ENCODE data around the gene CHRNG. TPM values are rescaled to one million over a fixed set of nuclear protein-coding genes. Genes with fewer than 3 reads are reported as not detected.

The CHRNG gene
- total and polyA plus RNA-seq, 2 experiments from 2014 or later = not detected

DNA sequence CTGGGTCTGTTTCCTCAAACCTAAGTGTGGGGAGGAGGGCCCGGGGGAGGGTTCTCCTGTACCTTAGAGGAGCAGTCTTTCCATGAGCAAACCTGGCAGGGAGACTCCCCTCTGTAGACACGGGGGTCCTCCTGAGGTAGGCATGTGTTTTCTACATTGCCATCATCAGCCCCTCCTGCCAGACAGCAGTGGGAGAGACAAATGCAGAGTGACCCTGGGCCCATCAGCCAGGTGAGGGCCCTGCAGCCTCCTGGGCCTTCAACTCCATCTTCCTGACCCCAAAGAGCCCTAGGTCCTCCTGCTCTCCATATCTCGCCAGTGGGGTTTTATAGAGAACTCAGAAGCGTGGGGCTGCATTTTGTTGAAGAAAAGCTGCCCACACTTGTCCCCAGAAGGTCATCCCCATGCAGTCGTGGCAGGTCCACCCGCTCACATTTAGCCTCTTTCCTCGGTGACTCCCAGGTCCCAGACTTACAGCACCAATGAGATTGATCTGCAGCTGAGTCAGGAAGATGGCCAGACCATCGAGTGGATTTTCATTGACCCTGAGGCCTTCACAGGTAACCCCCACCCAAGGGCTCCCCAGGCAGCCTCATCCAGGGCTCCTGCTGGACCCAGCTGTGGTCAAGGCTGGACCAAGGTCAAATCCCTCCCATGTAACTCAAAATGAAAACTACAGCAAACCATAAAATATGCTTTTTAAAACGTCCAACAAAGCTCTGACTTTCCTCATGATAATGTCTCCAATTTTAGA lies 2.6 kb downstream of the CHRNG start:
- Histone ChIP-seq H2AFZ (no peak overlapping the region), H3K4me2 (no peak overlapping the region), H3K4me3 (no peak overlapping the region), H3K36me3 (ENCODE audit: insufficient read depth) (no peaks in the 10 kb centered on the region), H3K4me1 (ENCODE audit: insufficient read depth) (peaks cover 4% of the 10 kb centered on the region; the same call in 1 of the 2 replicates), H3K79me2 (replicated peaks; ENCODE audit: insufficient read depth) (peaks cover 7% of the 10 kb centered on the region), H3F3A (replicated peaks; ENCODE audit: low read depth) (no peaks in the 10 kb centered on the region), H3K27me3 (ENCODE audit: insufficient read depth) (no peaks in the 10 kb centered on the region), H3K27ac (ENCODE audit: low read depth) (no peak overlapping the region), H3K9me2 (ENCODE audit: insufficient read depth) (no peaks in the 10 kb centered on the region), H4K20me1 (replicated peaks; ENCODE audit: insufficient read depth) (no peaks in the 10 kb centered on the region)
- H3K4me1 Mint-ChIP-seq = peaks cover 25% of the 10 kb centered on the region
- H3K27ac Mint-ChIP-seq = no peak overlapping the region
- TF ChIP-seq JUNB (IDR thresholded peaks at IDR 0.05; ENCODE audit: unreplicated experiment) = no peak
- TF ChIP-seq CREB1 (CRISPR knock-in tag; IDR thresholded peaks at IDR 0.05; ENCODE audit: low read depth) = no peak
- TF ChIP-seq ZNF114 (CRISPR knock-in tag; IDR thresholded peaks at IDR 0.05) = no peak
- TF ChIP-seq EZH2 (IDR thresholded peaks at IDR 0.05; ENCODE audit: low read depth, unreplicated experiment) = no peak
- TF ChIP-seq, protein P1, sequence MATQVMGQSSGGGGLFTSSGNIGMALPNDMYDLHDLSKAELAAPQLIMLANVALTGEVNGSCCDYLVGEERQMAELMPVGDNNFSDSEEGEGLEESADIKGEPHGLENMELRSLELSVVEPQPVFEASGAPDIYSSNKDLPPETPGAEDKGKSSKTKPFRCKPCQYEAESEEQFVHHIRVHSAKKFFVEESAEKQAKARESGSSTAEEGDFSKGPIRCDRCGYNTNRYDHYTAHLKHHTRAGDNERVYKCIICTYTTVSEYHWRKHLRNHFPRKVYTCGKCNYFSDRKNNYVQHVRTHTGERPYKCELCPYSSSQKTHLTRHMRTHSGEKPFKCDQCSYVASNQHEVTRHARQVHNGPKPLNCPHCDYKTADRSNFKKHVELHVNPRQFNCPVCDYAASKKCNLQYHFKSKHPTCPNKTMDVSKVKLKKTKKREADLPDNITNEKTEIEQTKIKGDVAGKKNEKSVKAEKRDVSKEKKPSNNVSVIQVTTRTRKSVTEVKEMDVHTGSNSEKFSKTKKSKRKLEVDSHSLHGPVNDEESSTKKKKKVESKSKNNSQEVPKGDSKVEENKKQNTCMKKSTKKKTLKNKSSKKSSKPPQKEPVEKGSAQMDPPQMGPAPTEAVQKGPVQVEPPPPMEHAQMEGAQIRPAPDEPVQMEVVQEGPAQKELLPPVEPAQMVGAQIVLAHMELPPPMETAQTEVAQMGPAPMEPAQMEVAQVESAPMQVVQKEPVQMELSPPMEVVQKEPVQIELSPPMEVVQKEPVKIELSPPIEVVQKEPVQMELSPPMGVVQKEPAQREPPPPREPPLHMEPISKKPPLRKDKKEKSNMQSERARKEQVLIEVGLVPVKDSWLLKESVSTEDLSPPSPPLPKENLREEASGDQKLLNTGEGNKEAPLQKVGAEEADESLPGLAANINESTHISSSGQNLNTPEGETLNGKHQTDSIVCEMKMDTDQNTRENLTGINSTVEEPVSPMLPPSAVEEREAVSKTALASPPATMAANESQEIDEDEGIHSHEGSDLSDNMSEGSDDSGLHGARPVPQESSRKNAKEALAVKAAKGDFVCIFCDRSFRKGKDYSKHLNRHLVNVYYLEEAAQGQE (IDR thresholded peaks at IDR 0.05; ENCODE audit: unreplicated experiment) = no peak
- no peak for TF ChIP-seq ZNF331 (CRISPR knock-in tag; IDR thresholded peaks at IDR 0.05; ENCODE audit: low read depth)
- no peak for TF ChIP-seq EZH2phosphoT487 (IDR thresholded peaks at IDR 0.05; ENCODE audit: unreplicated experiment)
- no peak for TF ChIP-seq NANOG (IDR thresholded peaks at IDR 0.05; ENCODE audit: borderline replicate concordance)
- TF ChIP-seq, protein P2, sequence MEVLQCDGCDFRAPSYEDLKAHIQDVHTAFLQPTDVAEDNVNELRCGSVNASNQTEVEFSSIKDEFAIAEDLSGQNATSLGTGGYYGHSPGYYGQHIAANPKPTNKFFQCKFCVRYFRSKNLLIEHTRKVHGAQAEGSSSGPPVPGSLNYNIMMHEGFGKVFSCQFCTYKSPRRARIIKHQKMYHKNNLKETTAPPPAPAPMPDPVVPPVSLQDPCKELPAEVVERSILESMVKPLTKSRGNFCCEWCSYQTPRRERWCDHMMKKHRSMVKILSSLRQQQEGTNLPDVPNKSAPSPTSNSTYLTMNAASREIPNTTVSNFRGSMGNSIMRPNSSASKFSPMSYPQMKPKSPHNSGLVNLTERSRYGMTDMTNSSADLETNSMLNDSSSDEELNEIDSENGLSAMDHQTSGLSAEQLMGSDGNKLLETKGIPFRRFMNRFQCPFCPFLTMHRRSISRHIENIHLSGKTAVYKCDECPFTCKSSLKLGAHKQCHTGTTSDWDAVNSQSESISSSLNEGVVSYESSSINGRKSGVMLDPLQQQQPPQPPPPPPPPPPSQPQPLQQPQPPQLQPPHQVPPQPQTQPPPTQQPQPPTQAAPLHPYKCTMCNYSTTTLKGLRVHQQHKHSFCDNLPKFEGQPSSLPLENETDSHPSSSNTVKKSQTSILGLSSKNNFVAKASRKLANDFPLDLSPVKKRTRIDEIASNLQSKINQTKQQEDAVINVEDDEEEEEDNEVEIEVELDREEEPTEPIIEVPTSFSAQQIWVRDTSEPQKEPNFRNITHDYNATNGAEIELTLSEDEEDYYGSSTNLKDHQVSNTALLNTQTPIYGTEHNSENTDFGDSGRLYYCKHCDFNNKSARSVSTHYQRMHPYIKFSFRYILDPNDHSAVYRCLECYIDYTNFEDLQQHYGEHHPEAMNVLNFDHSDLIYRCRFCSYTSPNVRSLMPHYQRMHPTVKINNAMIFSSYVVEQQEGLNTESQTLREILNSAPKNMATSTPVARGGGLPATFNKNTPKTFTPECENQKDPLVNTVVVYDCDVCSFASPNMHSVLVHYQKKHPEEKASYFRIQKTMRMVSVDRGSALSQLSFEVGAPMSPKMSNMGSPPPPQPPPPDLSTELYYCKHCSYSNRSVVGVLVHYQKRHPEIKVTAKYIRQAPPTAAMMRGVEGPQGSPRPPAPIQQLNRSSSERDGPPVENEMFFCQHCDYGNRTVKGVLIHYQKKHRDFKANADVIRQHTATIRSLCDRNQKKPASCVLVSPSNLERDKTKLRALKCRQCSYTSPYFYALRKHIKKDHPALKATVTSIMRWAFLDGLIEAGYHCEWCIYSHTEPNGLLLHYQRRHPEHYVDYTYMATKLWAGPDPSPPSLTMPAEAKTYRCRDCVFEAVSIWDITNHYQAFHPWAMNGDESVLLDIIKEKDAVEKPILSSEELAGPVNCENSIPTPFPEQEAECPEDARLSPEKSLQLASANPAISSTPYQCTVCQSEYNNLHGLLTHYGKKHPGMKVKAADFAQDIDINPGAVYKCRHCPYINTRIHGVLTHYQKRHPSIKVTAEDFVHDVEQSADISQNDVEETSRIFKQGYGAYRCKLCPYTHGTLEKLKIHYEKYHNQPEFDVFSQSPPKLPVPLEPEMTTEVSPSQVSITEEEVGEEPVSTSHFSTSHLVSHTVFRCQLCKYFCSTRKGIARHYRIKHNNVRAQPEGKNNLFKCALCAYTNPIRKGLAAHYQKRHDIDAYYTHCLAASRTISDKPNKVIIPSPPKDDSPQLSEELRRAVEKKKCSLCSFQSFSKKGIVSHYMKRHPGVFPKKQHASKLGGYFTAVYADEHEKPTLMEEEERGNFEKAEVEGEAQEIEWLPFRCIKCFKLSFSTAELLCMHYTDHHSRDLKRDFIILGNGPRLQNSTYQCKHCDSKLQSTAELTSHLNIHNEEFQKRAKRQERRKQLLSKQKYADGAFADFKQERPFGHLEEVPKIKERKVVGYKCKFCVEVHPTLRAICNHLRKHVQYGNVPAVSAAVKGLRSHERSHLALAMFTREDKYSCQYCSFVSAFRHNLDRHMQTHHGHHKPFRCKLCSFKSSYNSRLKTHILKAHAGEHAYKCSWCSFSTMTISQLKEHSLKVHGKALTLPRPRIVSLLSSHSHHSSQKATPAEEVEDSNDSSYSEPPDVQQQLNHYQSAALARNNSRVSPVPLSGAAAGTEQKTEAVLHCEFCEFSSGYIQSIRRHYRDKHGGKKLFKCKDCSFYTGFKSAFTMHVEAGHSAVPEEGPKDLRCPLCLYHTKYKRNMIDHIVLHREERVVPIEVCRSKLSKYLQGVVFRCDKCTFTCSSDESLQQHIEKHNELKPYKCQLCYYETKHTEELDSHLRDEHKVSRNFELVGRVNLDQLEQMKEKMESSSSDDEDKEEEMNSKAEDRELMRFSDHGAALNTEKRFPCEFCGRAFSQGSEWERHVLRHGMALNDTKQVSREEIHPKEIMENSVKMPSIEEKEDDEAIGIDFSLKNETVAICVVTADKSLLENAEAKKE (CRISPR knock-in tag; IDR thresholded peaks at IDR 0.05) = no peak
- TF ChIP-seq, protein P3, sequence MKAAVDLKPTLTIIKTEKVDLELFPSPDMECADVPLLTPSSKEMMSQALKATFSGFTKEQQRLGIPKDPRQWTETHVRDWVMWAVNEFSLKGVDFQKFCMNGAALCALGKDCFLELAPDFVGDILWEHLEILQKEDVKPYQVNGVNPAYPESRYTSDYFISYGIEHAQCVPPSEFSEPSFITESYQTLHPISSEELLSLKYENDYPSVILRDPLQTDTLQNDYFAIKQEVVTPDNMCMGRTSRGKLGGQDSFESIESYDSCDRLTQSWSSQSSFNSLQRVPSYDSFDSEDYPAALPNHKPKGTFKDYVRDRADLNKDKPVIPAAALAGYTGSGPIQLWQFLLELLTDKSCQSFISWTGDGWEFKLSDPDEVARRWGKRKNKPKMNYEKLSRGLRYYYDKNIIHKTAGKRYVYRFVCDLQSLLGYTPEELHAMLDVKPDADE (IDR thresholded peaks at IDR 0.05) = no peak
- TF ChIP-seq POLR2AphosphoS5 (IDR thresholded peaks at IDR 0.05; ENCODE audit: low read depth) = no peak
- TF ChIP-seq STAT1 (IDR thresholded peaks at IDR 0.05; ENCODE audit: unreplicated experiment) = no peak
- TF ChIP-seq, protein P4, sequence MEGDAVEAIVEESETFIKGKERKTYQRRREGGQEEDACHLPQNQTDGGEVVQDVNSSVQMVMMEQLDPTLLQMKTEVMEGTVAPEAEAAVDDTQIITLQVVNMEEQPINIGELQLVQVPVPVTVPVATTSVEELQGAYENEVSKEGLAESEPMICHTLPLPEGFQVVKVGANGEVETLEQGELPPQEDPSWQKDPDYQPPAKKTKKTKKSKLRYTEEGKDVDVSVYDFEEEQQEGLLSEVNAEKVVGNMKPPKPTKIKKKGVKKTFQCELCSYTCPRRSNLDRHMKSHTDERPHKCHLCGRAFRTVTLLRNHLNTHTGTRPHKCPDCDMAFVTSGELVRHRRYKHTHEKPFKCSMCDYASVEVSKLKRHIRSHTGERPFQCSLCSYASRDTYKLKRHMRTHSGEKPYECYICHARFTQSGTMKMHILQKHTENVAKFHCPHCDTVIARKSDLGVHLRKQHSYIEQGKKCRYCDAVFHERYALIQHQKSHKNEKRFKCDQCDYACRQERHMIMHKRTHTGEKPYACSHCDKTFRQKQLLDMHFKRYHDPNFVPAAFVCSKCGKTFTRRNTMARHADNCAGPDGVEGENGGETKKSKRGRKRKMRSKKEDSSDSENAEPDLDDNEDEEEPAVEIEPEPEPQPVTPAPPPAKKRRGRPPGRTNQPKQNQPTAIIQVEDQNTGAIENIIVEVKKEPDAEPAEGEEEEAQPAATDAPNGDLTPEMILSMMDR (conservative IDR thresholded peaks at IDR 0.05; ENCODE audit: low read depth in 2 of 2) = no peak
- no peak overlapping the region for H3K4me3 Mint-ChIP-seq
- no peak for ATAC-seq
- DNase-seq (ENCODE audit: low spot score) = no peak
- H3K9me3 Mint-ChIP-seq = no peaks in the 10 kb centered on the region
- H3K27me3 Mint-ChIP-seq (ENCODE audit: insufficient read depth, low read depth, poor library complexity) = peaks cover 12% of the 10 kb centered on the region
- peaks cover 5% of the 10 kb centered on the region; the same call in 2 of the 3 replicates for H3K36me3 Mint-ChIP-seq (ENCODE audit: low read depth)
